Glomerular visceral epithelial cell (primary cell): Measurements from ENCODE around the gene ATP9B.

ENCODE experiments used
- DNase-seq: peaks from one replicate; pipeline ENCODE4 v3.0.0-alpha.2; 2016; ENCODE audit errors: extremely low spot score

The ATP9B gene

DNA sequence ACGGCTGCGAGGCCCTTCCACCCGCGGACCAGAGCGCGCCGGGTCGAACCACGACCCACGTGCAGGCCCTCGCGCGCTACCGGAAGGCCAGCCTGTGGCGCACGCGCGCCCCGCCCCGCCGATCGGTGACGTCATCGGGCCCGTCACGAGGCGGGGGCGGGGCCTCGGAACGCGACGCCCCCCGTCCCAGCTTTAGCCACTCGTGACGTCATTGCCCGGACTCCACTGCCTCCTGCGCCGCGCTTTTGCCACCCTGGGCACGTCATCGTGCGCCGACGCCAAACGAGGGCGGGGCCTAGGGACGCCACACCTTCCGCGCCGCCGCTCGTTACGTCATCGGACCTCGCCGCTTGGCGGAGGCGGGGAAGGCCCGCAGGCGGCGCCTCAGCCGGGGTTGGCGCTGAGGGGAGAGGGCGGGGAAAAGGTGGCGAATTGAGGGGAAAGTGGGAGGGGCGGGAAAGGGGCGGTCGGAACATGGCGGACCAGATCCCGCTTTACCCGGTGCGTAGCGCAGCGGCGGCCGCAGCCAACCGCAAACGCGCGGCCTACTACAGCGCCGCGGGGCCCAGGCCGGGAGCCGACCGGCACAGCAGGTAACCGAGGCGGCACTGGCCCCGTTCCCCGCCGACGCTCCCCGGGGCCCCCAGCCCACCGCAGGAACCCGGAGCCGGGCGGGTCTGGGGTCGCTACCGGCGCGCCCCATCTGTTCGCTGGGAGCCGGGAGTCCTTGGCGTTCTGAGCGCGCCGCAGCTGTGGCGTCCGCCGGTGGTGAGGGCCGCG lies at the start of gene ATP9B:
TSS of gene ATP9B (plus strand) at position 458 of the 780 bp plus-strand sequence. CDS start at position 475, 17 bp downstream.
- peak; percentile 95 for DNase-seq

DNA sequence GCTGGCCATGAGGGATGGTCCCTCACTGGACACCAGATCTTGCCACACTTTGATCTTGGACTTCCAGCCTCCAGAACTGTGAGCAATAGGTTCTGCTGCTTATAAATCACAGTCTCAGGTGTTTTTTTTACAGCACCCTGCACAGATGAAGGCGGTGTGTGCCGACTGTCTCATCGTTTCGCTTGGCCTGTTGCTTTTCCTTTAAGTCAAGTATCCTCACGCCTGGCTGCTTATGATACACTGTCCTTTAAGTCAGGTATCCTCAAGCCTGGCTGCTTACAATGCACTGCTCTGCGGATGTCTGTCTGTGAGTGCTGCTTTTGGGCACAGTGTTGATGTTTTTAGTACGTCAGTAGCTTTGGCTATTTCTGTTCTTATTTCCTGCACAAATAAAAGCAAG lies 49.3 kb upstream of the ATP9B start:
- no peak for DNase-seq

- no peak for DNase-seq
These were observed 46.6 kb upstream of the ATP9B start for GRCh38 chr18:79022603-79023002.

- DNase-seq = no peak
These were observed 42.7 kb upstream of the ATP9B start for GRCh38 chr18:79026491-79026890.

DNA sequence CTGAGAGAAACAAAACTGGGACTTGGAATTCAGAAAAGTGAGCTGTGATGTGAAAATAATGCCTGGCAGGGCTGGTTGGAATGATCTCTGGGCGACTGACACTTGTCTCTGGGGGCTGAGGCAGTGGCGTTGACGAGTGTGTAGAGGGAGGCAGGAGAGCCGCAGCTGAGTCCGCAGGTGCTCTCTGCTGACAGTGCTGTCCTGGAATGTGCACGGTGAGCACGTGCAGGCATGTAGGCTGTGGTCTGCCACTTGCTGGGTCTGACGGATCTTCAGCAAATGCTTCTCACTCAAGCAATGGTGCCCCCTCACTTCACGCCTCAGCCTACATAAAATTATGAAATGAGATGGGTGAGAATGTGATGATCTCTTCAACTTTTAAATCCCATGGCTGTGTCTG lies 38.5 kb upstream of the ATP9B start:
- DNase-seq = no peak

GRCh38 chr18:79042276-79042675 lies 26.9 kb upstream of the ATP9B start:
- no peak for DNase-seq

- DNase-seq = no peak
These were observed 25.9 kb upstream of the ATP9B start for GRCh38 chr18:79043288-79043687.

GRCh38 chr18:79046522-79046921 lies 22.7 kb upstream of the ATP9B start:
- DNase-seq = no peak

- DNase-seq = no peak
These were observed 21.5 kb upstream of the ATP9B start for GRCh38 chr18:79047556-79048244.

- no peak for DNase-seq
These were observed 21.0 kb upstream of the ATP9B start for GRCh38 chr18:79048245-79048632.

GRCh38 chr18:79049506-79049905 lies 19.7 kb upstream of the ATP9B start:
- DNase-seq = no peak

DNA sequence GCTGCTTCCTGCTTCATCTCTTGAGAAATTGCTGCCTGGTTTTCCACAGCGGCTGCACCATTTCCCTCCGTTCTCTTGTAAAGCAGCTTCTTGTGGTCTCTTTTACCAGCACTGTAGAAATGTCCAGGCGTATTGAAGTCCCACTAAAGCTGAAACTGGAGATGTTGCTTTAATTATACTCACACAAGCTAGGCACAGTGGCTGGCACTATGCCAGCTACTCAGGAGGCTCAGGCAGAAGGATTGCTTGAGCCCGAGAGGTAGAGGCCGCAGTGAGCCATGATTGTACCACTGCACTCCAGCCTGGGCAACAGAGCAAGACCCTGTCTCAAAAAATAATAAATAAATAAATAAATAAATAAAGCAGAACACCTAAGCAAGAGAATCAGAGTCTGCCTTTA lies 19.2 kb upstream of the ATP9B start:
- DNase-seq = no peak

GRCh38 chr18:79056827-79057367 lies 12.3 kb upstream of the ATP9B start:
- DNase-seq = no peak

- DNase-seq = no peak
These were observed 11.2 kb upstream of the ATP9B start for GRCh38 chr18:79058007-79058406.

GRCh38 chr18:79062806-79063205 lies 6.4 kb upstream of the ATP9B start:
- no peak for DNase-seq

DNA sequence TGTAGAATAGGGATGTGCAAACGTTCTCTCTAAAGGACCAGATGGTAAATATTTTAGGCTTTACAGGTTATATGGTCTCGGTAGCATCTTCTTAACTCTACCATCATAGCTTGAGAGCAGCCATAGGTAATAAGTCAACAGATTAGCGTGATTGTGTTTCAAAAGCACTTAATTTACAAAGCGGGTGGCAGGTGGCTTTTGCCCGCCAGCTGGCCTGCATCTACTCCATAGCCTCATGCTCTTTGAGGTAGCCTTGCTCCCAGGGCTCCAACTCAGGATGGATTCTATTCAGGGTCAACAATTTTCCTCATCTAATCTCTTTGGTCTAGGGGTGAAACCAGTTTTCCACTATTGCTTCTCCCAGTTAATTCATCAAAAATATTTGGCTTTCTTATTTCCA lies 5.0 kb upstream of the ATP9B start:
- DNase-seq = no peak

DNA sequence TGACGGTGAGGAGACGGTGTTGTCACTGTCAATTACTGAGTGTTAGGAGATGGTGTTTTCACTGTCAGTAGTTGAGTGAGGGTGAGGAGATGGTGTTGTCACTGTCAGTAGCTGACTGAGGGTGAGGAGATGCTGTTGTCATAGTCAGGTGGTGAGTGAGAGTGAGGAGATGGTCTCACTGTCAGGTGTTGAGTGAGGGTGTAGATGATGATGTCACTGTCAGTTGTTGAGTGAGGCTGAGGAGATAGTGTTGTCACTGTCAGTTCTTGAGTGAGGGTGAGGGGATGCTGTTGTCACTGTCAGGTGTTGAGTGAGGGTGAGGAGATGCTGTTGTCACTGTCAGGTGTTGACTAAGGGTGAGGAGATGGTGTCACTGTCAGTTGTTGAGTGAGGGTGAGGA lies 3.4 kb upstream of the ATP9B start:
- DNase-seq = no peak

DNA sequence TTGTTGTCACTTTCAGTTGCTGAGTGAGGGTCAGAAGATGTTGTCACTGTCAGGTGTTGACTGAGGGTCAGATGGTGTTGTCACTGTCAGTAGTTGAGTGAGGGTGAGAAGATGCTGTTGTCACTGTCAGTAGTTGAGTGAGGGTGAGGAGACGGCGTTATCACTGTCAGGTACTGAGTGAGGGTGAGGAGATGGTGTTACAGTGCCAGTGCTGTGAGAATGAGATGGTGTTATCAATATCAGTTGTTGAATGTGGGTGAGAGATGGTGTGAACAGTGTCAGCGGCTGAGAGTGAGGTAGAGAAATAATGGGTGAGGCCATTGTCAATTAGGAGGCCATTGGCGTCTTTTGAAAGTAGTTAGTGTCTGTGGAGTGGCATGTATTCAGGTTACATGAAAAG lies 1.6 kb upstream of the ATP9B start:
- no peak for DNase-seq

GRCh38 chr18:79068341-79068936 lies 755 bp upstream of the ATP9B start:
- DNase-seq = no peak

GRCh38 chr18:79069717-79070151 lies 540 bp downstream of the ATP9B start:
- no peak for DNase-seq

DNA sequence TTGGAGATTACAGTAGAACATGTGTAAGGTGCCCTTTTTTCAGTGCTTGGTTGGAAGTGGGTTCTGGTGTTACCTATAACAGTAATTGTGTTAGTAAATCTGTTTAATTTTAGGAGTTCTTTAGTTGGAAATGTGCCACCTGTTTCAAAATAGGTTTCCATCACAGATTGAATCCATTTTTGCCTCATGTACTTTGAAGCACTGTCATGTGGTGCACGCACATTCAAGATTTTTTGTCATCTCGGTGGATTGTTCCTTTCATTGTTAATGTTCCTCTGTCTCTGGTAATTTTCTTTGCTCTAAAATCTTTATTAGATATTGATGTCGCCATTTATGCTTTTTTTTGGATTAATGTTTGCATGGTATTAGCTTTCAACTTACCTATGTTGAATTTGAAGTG lies 1.3 kb downstream of the ATP9B start:
- no peak for DNase-seq

GRCh38 chr18:79071037-79071436 lies 1.8 kb downstream of the ATP9B start:
- DNase-seq = no peak
